Hepatocyte (in vitro differentiated cells): ENCODE measurements around the gene BCAP31. TPM values are rescaled to one million over a fixed set of nuclear protein-coding genes. Genes with fewer than 3 reads are reported as not detected.

Experiments
- DNase-seq: peaks from one replicate; pipeline ENCODE4 v3.0.0-alpha.2; 2016; ENCODE audit warnings: low spot score
- H2AFZ ChIP-seq: fragments of 200-600 bp; sonication (generic); 2 replicates; pipeline ENCODE4 v1.6.0; 2016; ENCODE audit warnings: antibody characterized with exemption, mild to moderate bottlenecking
- H3K27ac ChIP-seq: fragments of 200-600 bp; sonication (generic); 2 replicates; pipeline ENCODE4 v1.5.1; 2016; ENCODE audit warnings: mild to moderate bottlenecking
- H3K27me3 ChIP-seq: fragments of 200-600 bp; sonication (generic); 2 replicates; pipeline ENCODE4 v1.6.1; 2016
- H3K36me3 ChIP-seq: fragments of 200-600 bp; sonication (generic); replicated peaks from 2 replicates; pipeline ENCODE4 v1.5.1; 2016; ENCODE audit warnings: low read depth; ENCODE audit not compliant: insufficient read depth
- H3K4me1 ChIP-seq: fragments of 200-600 bp; sonication (generic); 2 replicates; pipeline ENCODE4 v1.5.1; 2016; ENCODE audit warnings: mild to moderate bottlenecking, moderate library complexity; ENCODE audit not compliant: insufficient read depth
- H3K4me2 ChIP-seq: fragments of 200-600 bp; sonication (generic); 2 replicates; pipeline ENCODE4 v1.6.0; 2016
- H3K4me3 ChIP-seq: fragments of 200-600 bp; sonication (generic); 2 replicates; pipeline ENCODE4 v1.5.1; 2016; ENCODE audit warnings: mild to moderate bottlenecking
- H3K79me2 ChIP-seq: fragments of 200-600 bp; sonication (generic); 2 replicates; pipeline ENCODE4 v1.6.0; 2017; ENCODE audit warnings: mild to moderate bottlenecking
- H3K9me2 ChIP-seq: fragments of 200-600 bp; sonication (generic); replicated peaks from 2 replicates; pipeline ENCODE4 v1.6.0; 2017; ENCODE audit warnings: mild to moderate bottlenecking; ENCODE audit not compliant: insufficient read depth
- H3K9me3 ChIP-seq: fragments of 200-600 bp; sonication (generic); 2 replicates; pipeline ENCODE4 v1.5.1; 2016; ENCODE audit warnings: low read depth, mild to moderate bottlenecking
- H4K20me1 ChIP-seq: fragments of 200-600 bp; sonication (generic); 2 replicates; pipeline ENCODE4 v1.6.0; 2016; ENCODE audit warnings: mild to moderate bottlenecking; ENCODE audit not compliant: insufficient read depth, poor library complexity, severe bottlenecking
- EZH2 ChIP-seq: fragments of 200-600 bp; sonication (generic); IDR thresholded peaks from 2 replicates; pipeline ENCODE4 v1.6.1; 2016; ENCODE audit warnings: antibody characterized with exemption, mild to moderate bottlenecking, borderline replicate concordance
- EZH2phosphoT487 ChIP-seq: fragments of 200-600 bp; sonication (generic); IDR thresholded peaks from one replicate; pipeline ENCODE4 v1.6.1; 2018; ENCODE audit warnings: antibody characterized with exemption, mild to moderate bottlenecking, low read depth, moderate library complexity; ENCODE audit not compliant: unreplicated experiment, severe bottlenecking
- WGBS: methylation state at CpG from one replicate; pipeline ENCODE4 v1.1.6; 2016; ENCODE audit warnings: low lambda C conversion rate; ENCODE audit errors: missing lambda C conversion rate; 5-methylcytosine and 5-hydroxymethylcytosine counted together
- polyA plus RNA-seq: library from polyadenylated mRNA; unstranded; fragments of >200 nt; fragmentation: Nextera tagmentation; extraction: Ambion mirVana; gene quantifications from 2 replicates; pipeline ENCODE4 v1.2.1, GENCODE V29; 2016
- total RNA-seq: library from RNA; depleted of rRNA; stranded (reverse); fragments of >200 nt; gene quantifications from 2 replicates; pipeline ENCODE4 v1.2.3, GENCODE V29; 2014
- TF ChIP-seq, protein P1 (sequence below): fragments of 200-600 bp; sonication (generic); IDR thresholded peaks from 2 replicates; pipeline ENCODE4 v1.5.1; 2016; ENCODE audit warnings: antibody characterized with exemption, mild to moderate bottlenecking; ENCODE audit not compliant: poor library complexity

The BCAP31 gene
- total and polyA plus RNA-seq, 2 experiments from 2014 or later, result 146 to 351 TPM

- H3K27ac ChIP-seq, result no peak overlapping the region
- 86% methylated on average over 14 of the region's 14 CpGs for WGBS
Observed at GRCh38 chrX:153741446-153741845, 17.3 kb upstream of the BCAP31 start.

GRCh38 chrX:153740631-153741222, 16.5 kb upstream of the BCAP31 start:
- Histone ChIP-seq H3K9me2 (no peaks in the 10 kb centered on the region), H3K27ac (no peak overlapping the region), H3K4me3 (no peak overlapping the region), H2AFZ (no peak overlapping the region), H3K4me1 (no peaks in the 10 kb centered on the region), H3K79me2 (no peaks in the 10 kb centered on the region), H3K27me3 (no peaks in the 10 kb centered on the region), H3K36me3 (no peaks in the 10 kb centered on the region), H4K20me1 (no peaks in the 10 kb centered on the region), H3K9me3 (no peaks in the 10 kb centered on the region), H3K4me2 (no peak overlapping the region)
- no peak for DNase-seq
- TF ChIP-seq, protein P1, sequence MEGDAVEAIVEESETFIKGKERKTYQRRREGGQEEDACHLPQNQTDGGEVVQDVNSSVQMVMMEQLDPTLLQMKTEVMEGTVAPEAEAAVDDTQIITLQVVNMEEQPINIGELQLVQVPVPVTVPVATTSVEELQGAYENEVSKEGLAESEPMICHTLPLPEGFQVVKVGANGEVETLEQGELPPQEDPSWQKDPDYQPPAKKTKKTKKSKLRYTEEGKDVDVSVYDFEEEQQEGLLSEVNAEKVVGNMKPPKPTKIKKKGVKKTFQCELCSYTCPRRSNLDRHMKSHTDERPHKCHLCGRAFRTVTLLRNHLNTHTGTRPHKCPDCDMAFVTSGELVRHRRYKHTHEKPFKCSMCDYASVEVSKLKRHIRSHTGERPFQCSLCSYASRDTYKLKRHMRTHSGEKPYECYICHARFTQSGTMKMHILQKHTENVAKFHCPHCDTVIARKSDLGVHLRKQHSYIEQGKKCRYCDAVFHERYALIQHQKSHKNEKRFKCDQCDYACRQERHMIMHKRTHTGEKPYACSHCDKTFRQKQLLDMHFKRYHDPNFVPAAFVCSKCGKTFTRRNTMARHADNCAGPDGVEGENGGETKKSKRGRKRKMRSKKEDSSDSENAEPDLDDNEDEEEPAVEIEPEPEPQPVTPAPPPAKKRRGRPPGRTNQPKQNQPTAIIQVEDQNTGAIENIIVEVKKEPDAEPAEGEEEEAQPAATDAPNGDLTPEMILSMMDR, result no peak
- TF ChIP-seq EZH2, result no peak
- no peak for TF ChIP-seq EZH2phosphoT487
- 87% methylated on average over 16 of the region's 16 CpGs for WGBS

More at GRCh38 chrX:153741446-153741845, 17.3 kb upstream of the BCAP31 start:
- H4K20me1 ChIP-seq, result no peaks in the 10 kb centered on the region
- H3K36me3 ChIP-seq, result no peaks in the 10 kb centered on the region
- no peaks in the 10 kb centered on the region for H3K9me2 ChIP-seq
- H3K79me2 ChIP-seq, result no peaks in the 10 kb centered on the region
- H3K9me3 ChIP-seq, result no peaks in the 10 kb centered on the region
- no peaks in the 10 kb centered on the region for H3K27me3 ChIP-seq
- H3K4me2 ChIP-seq, result no peak overlapping the region
- DNase-seq, result no peak
- no peak for TF ChIP-seq EZH2phosphoT487
- no peak for TF ChIP-seq EZH2
- TF ChIP-seq, protein P1, result no peak
- no peak overlapping the region for H2AFZ ChIP-seq
- no peak overlapping the region for H3K4me3 ChIP-seq
- no peaks in the 10 kb centered on the region for H3K4me1 ChIP-seq

DNA sequence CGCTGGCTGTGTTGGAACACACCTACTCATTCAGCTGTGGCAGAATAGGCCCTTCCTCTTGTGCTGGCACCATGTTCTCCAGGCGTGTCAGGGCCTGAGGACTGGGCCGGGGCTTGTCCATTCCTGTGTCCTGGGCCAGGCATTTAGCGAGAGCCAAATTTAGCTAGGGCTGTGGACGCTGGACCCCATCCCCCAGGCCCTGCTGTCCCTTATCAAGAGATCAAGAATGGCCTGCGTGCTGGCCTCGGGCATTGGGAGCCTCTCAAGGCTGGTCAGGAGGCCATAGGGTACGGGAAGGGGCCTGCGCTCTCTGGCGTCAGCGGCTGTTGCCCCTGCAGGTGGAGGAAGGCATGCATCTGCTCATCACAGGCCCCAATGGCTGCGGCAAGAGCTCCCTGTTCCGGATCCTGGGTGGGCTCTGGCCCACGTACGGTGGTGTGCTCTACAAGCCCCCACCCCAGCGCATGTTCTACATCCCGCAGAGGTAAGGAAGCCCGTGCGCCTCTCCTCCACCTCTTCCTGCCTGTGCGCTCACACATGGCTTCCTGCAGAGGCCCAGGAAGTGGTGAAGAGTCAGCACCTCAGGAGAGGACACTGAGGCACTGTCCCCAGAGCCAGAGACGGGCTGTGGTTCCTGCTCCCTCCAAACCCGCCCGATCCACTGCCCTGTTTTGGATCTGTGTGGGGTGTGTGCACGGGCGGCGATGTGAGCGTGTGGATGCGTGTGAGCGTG, 15.7 kb upstream of the BCAP31 start:
- Histone ChIP-seq H3K4me3 (no peak overlapping the region), H3K27ac (no peak overlapping the region), H3K4me2 (no peak overlapping the region), H3K9me2 (no peaks in the 10 kb centered on the region), H2AFZ (no peak overlapping the region), H3K27me3 (no peaks in the 10 kb centered on the region), H3K4me1 (no peaks in the 10 kb centered on the region), H4K20me1 (no peaks in the 10 kb centered on the region), H3K79me2 (no peaks in the 10 kb centered on the region), H3K36me3 (no peaks in the 10 kb centered on the region), H3K9me3 (no peaks in the 10 kb centered on the region)
- TF ChIP-seq, protein P1, result no peak
- TF ChIP-seq EZH2phosphoT487, result no peak
- no peak for TF ChIP-seq EZH2
- WGBS, result 86% methylated on average over 29 of the region's 29 CpGs
- no peak for DNase-seq
